HUDEP-2 (cell line): ENCODE data around the gene INKA2.
"Not testable (repeated sequence)": the region's sequence is repeated elsewhere in the genome, so short reads cannot be mapped to it uniquely, and the experiment has no call there.

Source experiments
- DNase-seq, 76 experiments: peaks; one replicate each; lab custom pipeline; 2025; ENCODE audit not compliant: unreplicated experiment in 76 of 76; lab: John Stamatoyannopoulos, UW

INKA2 gene

GRCh38 chr1:111751906-111752575 is 12.8 kb upstream of the INKA2 start:
- DNase-seq: no peak

GRCh38 chr1:111750856-111751255 is 11.7 kb upstream of the INKA2 start:
- DNase-seq: no peak

- DNase-seq: no peak
Observed at GRCh38 chr1:111749628-111750027, 10.4 kb upstream of the INKA2 start.

GRCh38 chr1:111747947-111748346 is 8.8 kb upstream of the INKA2 start:
- no peak for DNase-seq

- peak in 67 of 76 experiments; percentile 13 to 82 (median 52) for DNase-seq
Observed at GRCh38 chr1:111747282-111747734, 8.1 kb upstream of the INKA2 start.

- peak in 1 of 76 experiments; percentile 16 for DNase-seq
Observed at GRCh38 chr1:111746614-111746999, 7.4 kb upstream of the INKA2 start.

GRCh38 chr1:111745675-111746613 is 6.7 kb upstream of the INKA2 start:
- DNase-seq: peak in 3 of 76 experiments; percentile 12 to 21 (median 20)

GRCh38 chr1:111743679-111744101 is 4.5 kb upstream of the INKA2 start:
- peak in 14 of 76 experiments; percentile 7 to 34 (median 24) for DNase-seq

GRCh38 chr1:111742938-111743549 is 3.8 kb upstream of the INKA2 start:
- DNase-seq: no peak

- DNase-seq: not testable (repeated sequence)
Observed at GRCh38 chr1:111742292-111742691, 3.1 kb upstream of the INKA2 start.

- peak in 4 of 76 experiments; percentile 13 to 31 (median 15) for DNase-seq
Observed at GRCh38 chr1:111739925-111740765, 950 bp upstream of the INKA2 start.

- DNase-seq: peak in 58 of 76 experiments; percentile 12 to 79 (median 48)
Observed at GRCh38 chr1:111738436-111739193, 580 bp downstream of the INKA2 start.

GRCh38 chr1:111738133-111738435 is 1.1 kb downstream of the INKA2 start:
- no peak for DNase-seq

- no peak for DNase-seq
Observed at GRCh38 chr1:111737216-111738132, 1.7 kb downstream of the INKA2 start.

GRCh38 chr1:111736548-111737215 is 2.5 kb downstream of the INKA2 start:
- peak in 1 of 76 experiments; percentile 24 for DNase-seq

GRCh38 chr1:111735858-111736544 is 3.2 kb downstream of the INKA2 start:
- no peak for DNase-seq

GRCh38 chr1:111735321-111735720 is 3.9 kb downstream of the INKA2 start:
- no peak for DNase-seq
